C1 segment of cervical spinal cord (tissue), 14 donors: ENCODE measurements around the gene GABARAPL2.
A peak's percentile ranks its signal among the peaks of the same experiment; 100 is the strongest.
"Not testable (repeated sequence)": the region's sequence is repeated elsewhere in the genome, so short reads cannot be mapped to it uniquely, and the experiment has no call there.

ENCODE experiments used
- DNase-seq, 14 donors: peaks; one replicate each; lab custom pipeline; 2025; lab: John Stamatoyannopoulos, UW

GABARAPL2 gene

GRCh38 chr16:75590920-75591843 lies 25.0 kb downstream of the GABARAPL2 start:
- DNase-seq: peak in 11 of 14 donors; percentile 8 to 54 (median 28)

- DNase-seq: not testable (repeated sequence)
Measured at GRCh38 chr16:75591927-75592326, 25.7 kb downstream of the GABARAPL2 start.

GRCh38 chr16:75593308-75593707 lies 27.1 kb downstream of the GABARAPL2 start:
- DNase-seq: no peak

GRCh38 chr16:75593825-75594820 lies 27.9 kb downstream of the GABARAPL2 start:
- DNase-seq: no peak

GRCh38 chr16:75599452-75600277 lies 33.5 kb downstream of the GABARAPL2 start:
- DNase-seq: no peak

- no peak for DNase-seq
Measured at GRCh38 chr16:75603241-75603640, 37.1 kb downstream of the GABARAPL2 start.

GRCh38 chr16:75606507-75606906 lies 40.3 kb downstream of the GABARAPL2 start:
- no peak for DNase-seq

GRCh38 chr16:75614066-75614897 lies 48.1 kb downstream of the GABARAPL2 start:
- no peak for DNase-seq

GRCh38 chr16:75615619-75616018 lies 49.4 kb downstream of the GABARAPL2 start:
- DNase-seq: no peak

GRCh38 chr16:75616521-75617010 lies 50.4 kb downstream of the GABARAPL2 start:
- DNase-seq: no peak

GRCh38 chr16:75617121-75617520 lies 50.9 kb downstream of the GABARAPL2 start:
- no peak for DNase-seq

GRCh38 chr16:75618780-75619179 lies 52.6 kb downstream of the GABARAPL2 start:
- no peak for DNase-seq

GRCh38 chr16:75620326-75621169 lies 54.4 kb downstream of the GABARAPL2 start:
- no peak for DNase-seq

GRCh38 chr16:75621170-75621477 lies 54.9 kb downstream of the GABARAPL2 start:
- DNase-seq: no peak

GRCh38 chr16:75622761-75623605 lies 56.8 kb downstream of the GABARAPL2 start, which contains the start of gene ADAT1:
TSS of gene ADAT1 (minus strand) at chr16:75623281. CDS start at chr16:75620799, 2,482 bp downstream.
- DNase-seq: peak; percentile 67 to 96 (median 94)

- no peak for DNase-seq
Measured at GRCh38 chr16:75624921-75625334, 58.7 kb downstream of the GABARAPL2 start.

GRCh38 chr16:75626806-75627205 lies 60.6 kb downstream of the GABARAPL2 start:
- no peak for DNase-seq
